IMR-90 (cell line): ENCODE measurements around the gene FST. TPM values are rescaled to one million over a fixed set of nuclear protein-coding genes. Genes with fewer than 3 reads are reported as not detected.

Experiments
- ATAC-seq: fragments of 200-7000 bp; cut with Tn5 transposase; 2 replicates; pipeline ENCODE4 v1.9.1; 2020; ENCODE audit warnings: low read depth, mild to moderate bottlenecking, moderate library complexity
- BruUV-seq: library from RNA; stranded (reverse); fragments of 400-500 nt; replicated peaks from 2 replicates; lab custom pipeline; 2021; lab: Mats Ljungman, UMichigan
- CTCF ChIA-PET: fragments of 300-600 bp; formaldehyde crosslinking; extraction: SDS; loops from one replicate; lab custom pipeline; 2021; ENCODE audit warnings: antibody characterized with exemption; lab: Yijun Ruan, JAX
- POLR2A ChIA-PET: fragments of 300-600 bp; sonication (Branson Sonifier 250); formaldehyde crosslinking; loops from one replicate; lab custom pipeline; 2022; ENCODE audit warnings: antibody characterized with exemption; ENCODE audit not compliant: unreplicated experiment; lab: Charles Lee
- DNase-seq: peaks from one replicate; pipeline ENCODE4 v3.0.0; 2013
- H2AFZ ChIP-seq: replicated peaks from 2 replicates; pipeline ENCODE3; 2013; ENCODE audit warnings: low read length, mild to moderate bottlenecking; ENCODE audit not compliant: poor library complexity
- H2AK5ac ChIP-seq: 2 replicates; pipeline ENCODE4 v1.6.1; 2013; ENCODE audit warnings: low read depth, low read length, inconsistent platforms
- H2AK9ac ChIP-seq: replicated peaks from 2 replicates; pipeline ENCODE3; 2013; ENCODE audit warnings: mild to moderate bottlenecking, low read depth, low read length, moderate library complexity; ENCODE audit not compliant: poor library complexity
- H2BK120ac ChIP-seq: 2 replicates; pipeline ENCODE4 v1.6.1; 2013; ENCODE audit warnings: low read depth, low read length, inconsistent platforms
- H2BK15ac ChIP-seq: 3 replicates; pipeline ENCODE4 v1.6.1; 2013; ENCODE audit warnings: low read depth, low read length, inconsistent platforms
- H2BK20ac ChIP-seq: 2 replicates; pipeline ENCODE4 v1.6.1; 2013; ENCODE audit warnings: low read depth, mild to moderate bottlenecking, inconsistent platforms, low read length, moderate library complexity
- H2BK5ac ChIP-seq: 2 replicates; pipeline ENCODE4 v1.6.1; 2013; ENCODE audit warnings: mild to moderate bottlenecking, low read depth, low read length, inconsistent platforms; ENCODE audit not compliant: poor library complexity, severe bottlenecking
- H3K14ac ChIP-seq: replicated peaks from 2 replicates; pipeline ENCODE4 v1.6.1; 2013; ENCODE audit warnings: low read depth, low read length, inconsistent platforms
- H3K18ac ChIP-seq: 2 replicates; pipeline ENCODE4 v1.6.1; 2013; ENCODE audit warnings: low read depth, low read length, control low read depth
- H3K23ac ChIP-seq: 2 replicates; pipeline ENCODE4 v1.6.1; 2013; ENCODE audit warnings: low read depth, low read length, inconsistent platforms
- H3K27ac ChIP-seq: 2 replicates; pipeline ENCODE4 v1.5.1; 2013; ENCODE audit warnings: mild to moderate bottlenecking, control low read depth, low read length; ENCODE audit not compliant: insufficient read depth
- H3K27me3 ChIP-seq: 2 replicates; pipeline ENCODE4 v1.6.1; 2013; ENCODE audit warnings: low read length; ENCODE audit not compliant: control insufficient read depth, insufficient read depth
- H3K36me3 ChIP-seq: 2 replicates; pipeline ENCODE4 v1.6.1; 2013; ENCODE audit warnings: low read length, mixed read lengths; ENCODE audit not compliant: control insufficient read depth, insufficient read depth
- H3K4ac ChIP-seq: 2 replicates; pipeline ENCODE4 v1.6.1; 2013; ENCODE audit warnings: low read depth, low read length, inconsistent platforms
- H3K4me1 ChIP-seq: 2 replicates; pipeline ENCODE4 v1.6.1; 2013; ENCODE audit warnings: low read length, mixed read lengths; ENCODE audit not compliant: control insufficient read depth, insufficient read depth
- H3K4me2 ChIP-seq: 2 replicates; pipeline ENCODE4 v1.6.1; 2013; ENCODE audit warnings: low read depth, mild to moderate bottlenecking, control low read depth, low read length, moderate library complexity
- H3K4me3 ChIP-seq: 2 replicates; pipeline ENCODE4 v1.5.1; 2013; ENCODE audit warnings: low read depth, mild to moderate bottlenecking, control low read depth, low read length, moderate library complexity; ENCODE audit not compliant: insufficient read depth
- H3K56ac ChIP-seq: 2 replicates; pipeline ENCODE4 v1.6.1; 2013; ENCODE audit warnings: low read length, inconsistent platforms; ENCODE audit not compliant: insufficient read depth; ENCODE audit errors: extremely low read depth
- H3K79me1 ChIP-seq, 2 experiments: 2 replicates each; pipeline ENCODE4 v1.6.1; 2013; ENCODE audit warnings: low read length in 2 of 2, inconsistent platforms in 1 of 2, low read depth in 1 of 2
- H3K9ac ChIP-seq: 2 replicates; pipeline ENCODE4 v1.6.1; 2013; ENCODE audit warnings: low read depth, low read length, control low read depth
- H3K9me1 ChIP-seq: 2 replicates; pipeline ENCODE4 v1.6.1; 2013; ENCODE audit warnings: low read length, inconsistent platforms; ENCODE audit not compliant: insufficient read depth
- H3K9me3 ChIP-seq: 2 replicates; pipeline ENCODE4 v1.6.1; 2013; ENCODE audit warnings: low read length; ENCODE audit not compliant: control insufficient read depth, insufficient read depth
- H4K20me1 ChIP-seq: 2 replicates; pipeline ENCODE4 v1.6.1; 2013; ENCODE audit warnings: low read length, inconsistent platforms; ENCODE audit not compliant: insufficient read depth
- H4K5ac ChIP-seq: 2 replicates; pipeline ENCODE4 v1.6.1; 2013; ENCODE audit warnings: mild to moderate bottlenecking, low read depth, low read length, control low read depth
- H4K8ac ChIP-seq, 2 experiments: 2 replicates each; pipeline ENCODE4 v1.6.1; 2013; ENCODE audit warnings: low read depth in 2 of 2, low read length in 2 of 2, control low read depth in 1 of 2, inconsistent platforms in 1 of 2
- H4K91ac ChIP-seq: 2 replicates; pipeline ENCODE4 v1.6.1; 2013; ENCODE audit warnings: low read depth, low read length, inconsistent platforms; ENCODE audit not compliant: insufficient read depth
- CEBPB ChIP-seq: IDR thresholded peaks from 2 replicates; pipeline ENCODE4 v1.6.1; 2012; ENCODE audit warnings: low read depth, low read length, improper control_type of control experiment
- WGBS, 2 experiments: methylation state at CpG; one replicate each; pipeline versions ENCODE4 v1.1.5 to v1.1.7; 2013; ENCODE audit warnings: missing lambda C conversion rate in 2 of 2; ENCODE audit not compliant: insufficient read length in 1 of 2; ENCODE audit errors: extremely low coverage in 2 of 2; 5-methylcytosine and 5-hydroxymethylcytosine counted together
- dilution Hi-C: fragments of 300-500 bp; cut with HindIII; formaldehyde crosslinking; loops from one replicate; pipeline ENCODE4 v1.14.3; 2018; ENCODE audit warnings: low sequenced_read_pairs; ENCODE audit not compliant: unreplicated experiment
- in situ Hi-C: fragments of 300-500 bp; cut with MboI; formaldehyde crosslinking; loops from 3 replicates; pipeline ENCODE4 v1.14.3; 2019; ENCODE audit warnings: low sequenced_read_pairs, inconsistent platforms, mixed read lengths
- intact Hi-C: fragments of 100-400 bp; cut with micrococcal nuclease; formaldehyde crosslinking; loops from 2 replicates; pipeline ENCODE4 v1.10.0; 2022
- polyA plus RNA-seq, 3 experiments: library from polyadenylated mRNA; depleted of rRNA; stranded (reverse); fragments of >200 nt; gene quantifications; 2 replicates each; pipeline ENCODE4 v1.2.3, GENCODE V29; 2012; ENCODE audit warnings: low replicate concordance in 1 of 3
- total RNA-seq: library from RNA; depleted of rRNA; stranded (reverse); fragments of >200 nt; gene quantifications from 2 replicates; pipeline ENCODE4 v1.2.3, GENCODE V29; 2012
- TF ChIP-seq, protein P1 (sequence below): conservative IDR thresholded peaks from 2 replicates; pipeline ENCODE4 v1.5.1; 2012; ENCODE audit warnings: mild to moderate bottlenecking, low read depth, low read length, improper control_type of control experiment

Gene FST
- total and polyA plus RNA-seq, 2 of the 4 experiments (the other 2 are of a cell fraction): 141 to 195 TPM

DNA sequence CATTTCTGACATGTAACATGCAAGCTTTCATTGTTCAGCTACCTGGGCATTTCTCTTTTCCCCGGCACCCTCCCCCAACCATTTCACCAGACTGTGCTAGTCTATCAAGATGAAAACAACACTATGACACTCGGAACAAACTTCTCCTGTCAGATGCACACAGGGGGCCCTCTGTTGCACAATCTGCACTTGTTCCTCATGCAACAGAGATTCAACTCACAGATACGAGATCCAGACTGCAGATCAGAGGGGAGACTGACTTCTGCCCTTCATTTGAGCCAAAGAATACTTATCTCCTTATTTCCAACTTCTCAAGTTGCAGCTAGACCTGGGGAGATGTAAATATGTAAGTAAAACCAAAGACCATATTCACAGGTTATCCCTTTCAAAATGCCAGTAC is 15.7 kb upstream of the FST start:
- no peak overlapping the region for H2AK9ac ChIP-seq
- dilution Hi-C loops (no loop called here), intact Hi-C loops (no loop called here), in situ Hi-C loops (no loop called here)
- ChIA-PET POLR2A (no interaction called here), CTCF (no interaction called here)
- H4K20me1 ChIP-seq: no peaks in the 10 kb centered on the region
- no peaks in the 10 kb centered on the region for H3K79me1 ChIP-seq
- H3K14ac ChIP-seq: no peak overlapping the region
- H4K5ac ChIP-seq: no peak overlapping the region
- no peaks in the 10 kb centered on the region for H3K9me3 ChIP-seq
- H4K8ac ChIP-seq: no peak overlapping the region
- H3K4me1 ChIP-seq: 0 out of 2 replicates have a peak, but pooled peaks cover 3% of the 10 kb centered on the region
- no TSS peak for BruUV-seq
- H3K27me3 ChIP-seq: no peaks in the 10 kb centered on the region
- no peaks in the 10 kb centered on the region for H3K36me3 ChIP-seq
- no peak overlapping the region for H3K4me3 ChIP-seq
- no peak overlapping the region for H4K91ac ChIP-seq
- H2BK15ac ChIP-seq: no peak overlapping the region
- H3K4me2 ChIP-seq: no peak overlapping the region
- no peak overlapping the region for H3K27ac ChIP-seq
- no peak overlapping the region for H2BK120ac ChIP-seq
- no peak overlapping the region for H2AK5ac ChIP-seq
- H3K9me1 ChIP-seq: no peaks in the 10 kb centered on the region; the same call in 1 of the 2 replicates
- H2BK5ac ChIP-seq: no peak overlapping the region
- TF ChIP-seq CEBPB: peak; percentile 44; the same call in 1 of the 2 replicates
- TF ChIP-seq, protein P1, sequence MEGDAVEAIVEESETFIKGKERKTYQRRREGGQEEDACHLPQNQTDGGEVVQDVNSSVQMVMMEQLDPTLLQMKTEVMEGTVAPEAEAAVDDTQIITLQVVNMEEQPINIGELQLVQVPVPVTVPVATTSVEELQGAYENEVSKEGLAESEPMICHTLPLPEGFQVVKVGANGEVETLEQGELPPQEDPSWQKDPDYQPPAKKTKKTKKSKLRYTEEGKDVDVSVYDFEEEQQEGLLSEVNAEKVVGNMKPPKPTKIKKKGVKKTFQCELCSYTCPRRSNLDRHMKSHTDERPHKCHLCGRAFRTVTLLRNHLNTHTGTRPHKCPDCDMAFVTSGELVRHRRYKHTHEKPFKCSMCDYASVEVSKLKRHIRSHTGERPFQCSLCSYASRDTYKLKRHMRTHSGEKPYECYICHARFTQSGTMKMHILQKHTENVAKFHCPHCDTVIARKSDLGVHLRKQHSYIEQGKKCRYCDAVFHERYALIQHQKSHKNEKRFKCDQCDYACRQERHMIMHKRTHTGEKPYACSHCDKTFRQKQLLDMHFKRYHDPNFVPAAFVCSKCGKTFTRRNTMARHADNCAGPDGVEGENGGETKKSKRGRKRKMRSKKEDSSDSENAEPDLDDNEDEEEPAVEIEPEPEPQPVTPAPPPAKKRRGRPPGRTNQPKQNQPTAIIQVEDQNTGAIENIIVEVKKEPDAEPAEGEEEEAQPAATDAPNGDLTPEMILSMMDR: no peak
- no peak overlapping the region for H3K4ac ChIP-seq
- no peak overlapping the region for H3K56ac ChIP-seq
- H3K18ac ChIP-seq: no peak overlapping the region
- WGBS, 2 experiments: 67% methylated on average over 1 of the region's 3 CpGs; no CpG with 5 or more reads in 1 of the 2 experiments
- ATAC-seq (no peak), DNase-seq (no peak)
- no peak overlapping the region for H3K23ac ChIP-seq
- H2AFZ ChIP-seq: no peak overlapping the region
- H3K9ac ChIP-seq: no peak overlapping the region
- no peak overlapping the region for H2BK20ac ChIP-seq
